ENCODE measurements around the gene SLC6A2. TPM values are rescaled to one million over a fixed set of nuclear protein-coding genes. Genes with fewer than 3 reads are reported as not detected.
A peak's percentile ranks its signal among the peaks of the same experiment; 100 is the strongest.

The SLC6A2 gene
- total and polyA plus RNA-seq, 2 experiments from 2014 or later = 1.3 to 3.4 TPM

DNA sequence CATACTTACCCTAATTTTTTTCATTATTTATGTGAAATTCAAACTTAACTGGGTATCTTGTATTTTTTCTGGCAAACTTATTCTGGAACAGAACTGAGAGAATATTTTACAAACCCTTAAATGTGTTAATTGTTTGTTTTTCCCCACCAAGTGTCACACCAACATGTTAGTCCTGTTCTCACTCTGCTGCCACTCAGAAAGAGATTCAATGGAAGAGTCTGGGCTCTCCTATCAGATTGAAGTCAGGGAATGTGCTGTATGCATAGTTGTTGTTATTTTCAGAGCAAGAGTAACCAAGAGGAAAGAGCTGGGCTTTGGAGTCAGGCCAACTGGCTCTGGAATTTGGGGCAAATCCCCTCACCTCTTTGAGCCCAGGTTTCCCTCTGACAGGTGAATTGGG, 43.2 kb downstream of the SLC6A2 start:
- DNase-seq (ENCODE audit: low read depth in 1 of 2, low spot score in 1 of 2) = no peak
- TF ChIP-seq, protein P1, sequence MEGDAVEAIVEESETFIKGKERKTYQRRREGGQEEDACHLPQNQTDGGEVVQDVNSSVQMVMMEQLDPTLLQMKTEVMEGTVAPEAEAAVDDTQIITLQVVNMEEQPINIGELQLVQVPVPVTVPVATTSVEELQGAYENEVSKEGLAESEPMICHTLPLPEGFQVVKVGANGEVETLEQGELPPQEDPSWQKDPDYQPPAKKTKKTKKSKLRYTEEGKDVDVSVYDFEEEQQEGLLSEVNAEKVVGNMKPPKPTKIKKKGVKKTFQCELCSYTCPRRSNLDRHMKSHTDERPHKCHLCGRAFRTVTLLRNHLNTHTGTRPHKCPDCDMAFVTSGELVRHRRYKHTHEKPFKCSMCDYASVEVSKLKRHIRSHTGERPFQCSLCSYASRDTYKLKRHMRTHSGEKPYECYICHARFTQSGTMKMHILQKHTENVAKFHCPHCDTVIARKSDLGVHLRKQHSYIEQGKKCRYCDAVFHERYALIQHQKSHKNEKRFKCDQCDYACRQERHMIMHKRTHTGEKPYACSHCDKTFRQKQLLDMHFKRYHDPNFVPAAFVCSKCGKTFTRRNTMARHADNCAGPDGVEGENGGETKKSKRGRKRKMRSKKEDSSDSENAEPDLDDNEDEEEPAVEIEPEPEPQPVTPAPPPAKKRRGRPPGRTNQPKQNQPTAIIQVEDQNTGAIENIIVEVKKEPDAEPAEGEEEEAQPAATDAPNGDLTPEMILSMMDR (IDR thresholded peaks at IDR 0.05; ENCODE audit: low read depth, low read length) = no peak
- Histone ChIP-seq H3K27me3 (peaks cover 25% of the 10 kb centered on the region), H3K4me1 (ENCODE audit: low read depth) (peaks cover 17% of the 10 kb centered on the region), H3K27ac (no peak overlapping the region), H3K36me3 (no peaks in the 10 kb centered on the region), H3K9me3 (ENCODE audit: low read depth) (no peaks in the 10 kb centered on the region), H3K4me3 (no peak overlapping the region)

DNA sequence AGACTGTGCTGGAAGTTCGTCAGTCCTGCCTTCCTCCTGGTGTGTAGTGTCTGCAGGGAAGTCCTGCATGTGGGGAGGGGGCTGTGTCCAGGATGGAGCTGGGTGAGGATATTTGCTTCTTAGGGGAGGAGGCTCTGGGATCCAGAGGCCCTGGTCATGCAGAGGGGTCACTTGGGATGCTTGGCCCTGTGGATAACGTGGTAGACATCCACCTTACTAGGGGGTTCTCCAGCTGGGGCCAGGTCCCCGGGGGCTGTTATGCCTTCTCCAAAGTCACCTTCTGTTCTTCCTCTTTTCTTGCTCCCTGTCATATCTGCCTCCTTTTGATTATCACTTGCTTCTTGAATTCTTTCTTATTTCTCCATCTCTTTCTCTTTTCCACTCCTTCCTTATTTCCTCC, 43.8 kb downstream of the SLC6A2 start:
- peaks cover 17% of the 10 kb centered on the region for H3K4me1 ChIP-seq (ENCODE audit: low read depth)
- TF ChIP-seq, protein P1 (IDR thresholded peaks at IDR 0.05; ENCODE audit: low read depth, low read length) = no peak
- H3K27ac ChIP-seq = no peak overlapping the region
- no peak overlapping the region for H3K4me3 ChIP-seq
- no peak for DNase-seq (ENCODE audit: low read depth in 1 of 2, low spot score in 1 of 2)
- no peaks in the 10 kb centered on the region for H3K36me3 ChIP-seq
- peaks cover 24% of the 10 kb centered on the region for H3K27me3 ChIP-seq
- H3K9me3 ChIP-seq (ENCODE audit: low read depth) = no peaks in the 10 kb centered on the region

DNA sequence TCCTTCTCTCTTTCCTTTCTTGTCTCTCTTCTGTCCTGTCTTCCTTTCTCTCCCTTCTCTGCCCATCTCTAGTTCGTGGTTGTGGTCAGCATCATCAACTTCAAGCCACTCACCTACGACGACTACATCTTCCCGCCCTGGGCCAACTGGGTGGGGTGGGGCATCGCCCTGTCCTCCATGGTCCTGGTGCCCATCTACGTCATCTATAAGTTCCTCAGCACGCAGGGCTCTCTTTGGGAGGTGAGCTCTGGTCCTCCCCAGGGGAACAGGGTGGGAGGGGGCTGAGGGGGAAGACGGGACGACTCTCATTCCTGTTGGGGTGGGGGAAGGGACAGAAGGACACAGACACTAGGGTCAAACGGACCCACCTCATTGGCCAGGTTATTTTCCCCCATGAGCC, 44.3 kb downstream of the SLC6A2 start:
- H3K4me1 ChIP-seq (ENCODE audit: low read depth) = peaks cover 17% of the 10 kb centered on the region
- H3K9me3 ChIP-seq (ENCODE audit: low read depth) = no peaks in the 10 kb centered on the region
- H3K27me3 ChIP-seq = peaks cover 26% of the 10 kb centered on the region
- no peaks in the 10 kb centered on the region for H3K36me3 ChIP-seq
- H3K27ac ChIP-seq = no peak overlapping the region
- TF ChIP-seq, protein P1 (IDR thresholded peaks at IDR 0.05; ENCODE audit: low read depth, low read length) = no peak
- H3K4me3 ChIP-seq = no peak overlapping the region
- DNase-seq (ENCODE audit: low read depth in 1 of 2, low spot score in 1 of 2) = no peak

DNA sequence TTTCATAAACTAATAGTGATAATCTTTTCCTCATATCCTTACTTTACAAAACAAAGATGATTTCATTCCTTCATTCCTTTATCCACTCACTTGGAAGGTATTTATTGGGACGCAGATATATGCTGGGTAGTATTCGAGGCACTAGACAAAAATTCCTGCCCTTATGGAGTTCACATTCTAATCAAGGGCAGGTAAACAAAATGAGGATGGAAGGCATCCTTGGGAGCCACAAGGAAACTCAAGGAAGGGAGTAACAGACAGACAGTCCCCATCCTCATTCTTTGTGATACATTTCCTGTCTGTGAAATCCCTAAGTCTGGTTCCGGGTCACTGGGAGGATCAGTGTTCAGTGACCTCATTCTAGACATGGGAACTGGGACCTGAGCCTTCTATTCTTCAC, 45.2 kb downstream of the SLC6A2 start:
- DNase-seq (ENCODE audit: low read depth in 1 of 2, low spot score in 1 of 2) = no peak
- H3K27me3 ChIP-seq = peaks cover 35% of the 10 kb centered on the region
- peaks cover 17% of the 10 kb centered on the region for H3K4me1 ChIP-seq (ENCODE audit: low read depth)
- H3K9me3 ChIP-seq (ENCODE audit: low read depth) = no peaks in the 10 kb centered on the region
- H3K4me3 ChIP-seq = no peak overlapping the region
- no peaks in the 10 kb centered on the region for H3K36me3 ChIP-seq
- TF ChIP-seq, protein P1 (IDR thresholded peaks at IDR 0.05; ENCODE audit: low read depth, low read length) = no peak
- H3K27ac ChIP-seq = no peak overlapping the region

DNA sequence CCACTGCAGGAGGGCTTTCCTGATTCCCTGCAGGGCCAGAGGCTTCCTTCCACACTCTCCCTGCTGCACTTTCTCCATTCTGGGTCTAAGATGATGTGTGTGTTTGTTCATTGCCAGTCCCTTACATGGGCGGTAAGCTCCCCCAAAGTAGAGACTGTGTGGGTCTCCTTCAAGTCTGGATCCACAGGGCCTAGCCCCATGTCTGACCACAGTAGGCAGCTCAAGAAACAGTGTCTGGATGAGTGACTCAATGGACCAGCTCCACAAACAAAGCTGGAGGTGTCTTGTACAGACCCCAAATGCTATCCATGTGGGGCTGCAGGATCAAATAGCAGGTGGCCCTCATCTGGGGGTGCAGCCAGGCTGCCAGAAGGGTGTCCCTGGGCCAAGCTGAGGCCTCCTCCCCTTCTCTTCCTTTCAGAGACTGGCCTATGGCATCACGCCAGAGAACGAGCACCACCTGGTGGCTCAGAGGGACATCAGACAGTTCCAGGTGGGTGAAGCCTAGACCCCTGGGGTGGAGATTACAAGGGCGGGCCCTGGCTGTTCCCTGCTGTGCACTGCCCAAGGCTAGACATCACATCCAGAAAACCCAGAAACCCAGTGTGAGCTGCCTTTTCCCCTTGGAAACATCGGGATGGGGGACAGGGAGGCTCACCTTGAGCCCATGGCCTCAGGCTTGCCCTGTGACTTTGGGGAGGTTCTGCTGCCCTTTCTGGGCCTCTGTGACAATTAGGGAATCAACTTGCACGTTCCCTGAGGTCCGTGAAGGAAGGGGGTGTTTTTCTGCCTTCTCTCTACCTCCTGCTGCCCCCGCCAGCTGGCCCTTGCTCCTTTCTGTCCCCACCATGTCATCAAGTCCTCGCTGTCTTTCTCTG, 45.9 kb downstream of the SLC6A2 start:
- peak; percentile 54 to 65 for DNase-seq (ENCODE audit: low read depth in 1 of 2, low spot score in 1 of 2)
- H3K36me3 ChIP-seq = no peaks in the 10 kb centered on the region
- H3K4me1 ChIP-seq (ENCODE audit: low read depth) = peaks cover 17% of the 10 kb centered on the region
- H3K9me3 ChIP-seq (ENCODE audit: low read depth) = no peaks in the 10 kb centered on the region
- no peak overlapping the region for H3K27ac ChIP-seq
- TF ChIP-seq, protein P1 (IDR thresholded peaks at IDR 0.05; ENCODE audit: low read depth, low read length) = peak; percentile 53
- H3K4me3 ChIP-seq = no peak overlapping the region
- peaks cover 41% of the 10 kb centered on the region for H3K27me3 ChIP-seq

All from cardiac muscle cell (in vitro differentiated cells and primary cell).